OCI-LY1 (cell line): ENCODE results near the gene PSD4.

Experiments used
- CTCF ChIP-seq: fragments of 200-600 bp; sonication (generic), shearing (Covaris generic); IDR thresholded peaks from 2 replicates; pipeline ENCODE4 v1.5.1; 2017; ENCODE audit warnings: mild to moderate bottlenecking, antibody characterized with exemption, low read length, moderate library complexity, mixed read lengths
- EZH2 ChIP-seq: fragments of 200-600 bp; sonication (generic), shearing (Covaris generic); IDR thresholded peaks from 2 replicates; pipeline ENCODE4 v1.8.0; 2017; ENCODE audit warnings: borderline replicate concordance, mixed run types, mild to moderate bottlenecking, antibody characterized with exemption, low read length, moderate library complexity, mixed read lengths

DNA sequence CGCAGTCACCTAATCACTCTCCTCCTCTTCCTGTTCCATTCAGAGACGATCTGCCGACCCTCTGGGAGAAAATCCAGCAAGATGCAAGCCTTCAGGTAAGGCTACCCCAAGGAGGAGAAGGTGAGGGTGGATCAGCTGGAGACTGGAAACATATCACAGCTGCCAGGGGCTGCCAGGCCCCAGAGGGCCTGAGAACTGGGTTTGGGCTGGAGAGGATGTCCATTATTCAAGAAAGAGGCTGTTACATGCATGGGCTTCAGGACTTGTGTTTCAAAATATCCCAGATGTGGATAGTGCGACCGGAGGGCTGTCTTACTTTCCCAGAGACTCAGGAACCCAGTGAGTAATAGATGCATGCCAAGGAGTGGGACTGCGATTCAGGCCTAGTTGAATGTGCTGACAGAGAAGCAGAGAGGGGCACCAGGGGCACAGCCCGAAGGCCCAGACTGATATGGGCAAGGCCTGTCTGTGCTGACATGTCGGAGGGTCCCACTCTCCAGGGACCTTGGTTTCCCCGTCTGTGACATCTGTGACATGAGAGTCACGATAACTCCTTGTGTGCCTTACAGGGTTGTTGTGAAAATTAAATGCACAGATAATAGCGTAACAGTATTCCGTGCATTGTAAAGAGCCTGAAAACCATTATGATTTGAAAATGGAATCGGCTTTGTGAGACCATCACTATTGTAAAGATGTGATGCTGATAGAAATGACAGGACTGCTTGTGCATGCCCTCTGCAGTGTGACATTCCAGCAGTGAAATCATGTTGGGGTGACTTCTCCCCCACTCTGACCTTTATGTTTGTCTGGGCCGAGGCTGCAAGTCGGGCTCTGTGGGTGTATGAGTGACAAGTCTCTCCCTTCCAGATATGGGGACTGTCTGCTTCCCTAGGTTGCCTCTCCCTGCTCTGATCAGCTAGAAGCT, 45.9 kb upstream of the PSD4 start:
- TF ChIP-seq CTCF (no peak), EZH2 (no peak)
